Measurements from ENCODE around the gene TRMT10A. TPM values are rescaled to one million over a fixed set of nuclear protein-coding genes. Genes with fewer than 3 reads are reported as not detected.
A peak's percentile ranks its signal among the peaks of the same experiment; 100 is the strongest.

Gene TRMT10A
- total RNA-seq, 2 donors from 2014 or later = 6.9 to 8.8 TPM

DNA sequence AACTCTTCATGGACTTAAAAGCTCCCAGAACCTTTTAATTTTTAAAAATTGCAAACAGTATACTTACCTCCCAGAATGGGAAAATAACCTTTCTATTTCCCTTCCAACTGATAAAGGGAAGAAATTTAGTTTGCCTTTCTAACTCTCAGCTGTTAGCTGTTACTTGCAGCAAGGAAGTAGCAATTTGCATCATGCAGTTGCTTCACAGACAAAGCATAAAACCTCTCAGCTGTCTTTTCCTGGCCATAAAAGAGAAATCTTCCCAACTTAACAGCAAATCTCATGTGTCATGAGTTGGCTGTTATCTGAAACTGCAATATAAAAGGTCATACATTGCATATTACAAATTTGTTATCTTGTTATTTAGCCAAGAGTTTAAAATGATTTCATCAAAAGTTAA is 34.6 kb downstream of the TRMT10A start:
- H3K27ac Mint-ChIP-seq = no peak overlapping the region
- H3K27me3 Mint-ChIP-seq = peaks cover 25 to 60% of the 10 kb centered on the region in 2 donors

GRCh38 chr4:99518601-99519295 is 45.1 kb downstream of the TRMT10A start:
- Mint-ChIP-seq H3K9me3 (peaks cover 2% of the 10 kb centered on the region), H3K36me3 (no peaks in the 10 kb centered on the region), H3K4me1 (ENCODE audit: low read depth in 2 of 2) (no peaks in the 10 kb centered on the region), H3K27ac (no peak overlapping the region), H3K27me3 (peaks cover 8 to 23% of the 10 kb centered on the region in 2 donors), H3K4me3 (no peak overlapping the region)
- no peak for ATAC-seq
- no peak for DNase-seq (ENCODE audit: low spot score)

More for the DNA sequence above, 34.6 kb downstream of the TRMT10A start:
- H3K36me3 Mint-ChIP-seq = no peaks in the 10 kb centered on the region
- no peak for ATAC-seq
- DNase-seq (ENCODE audit: low spot score) = no peak
- H3K9me3 Mint-ChIP-seq = no peaks in the 10 kb centered on the region
- H3K4me3 Mint-ChIP-seq = no peak overlapping the region
- no peaks in the 10 kb centered on the region for H3K4me1 Mint-ChIP-seq (ENCODE audit: low read depth in 2 of 2)

DNA sequence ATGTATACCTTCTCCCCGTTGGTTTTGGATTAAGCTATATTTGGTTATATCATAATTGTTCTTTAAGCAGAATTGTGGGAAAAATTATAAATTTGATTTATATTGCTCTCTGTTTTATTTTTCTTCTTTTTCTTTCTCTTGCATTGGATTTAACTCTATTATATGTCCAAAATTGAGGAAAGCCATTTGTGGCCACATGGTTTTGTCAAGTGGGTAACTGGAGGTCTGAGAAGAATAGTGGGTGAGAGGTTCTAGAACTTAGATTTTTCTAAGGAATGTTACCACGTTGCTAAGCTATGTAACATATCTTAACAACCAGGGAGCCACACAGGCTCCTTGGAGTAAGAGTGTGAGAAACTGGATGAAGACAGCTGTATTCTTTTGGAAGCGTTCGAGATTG is 53.1 kb downstream of the TRMT10A start, which contains the start of gene C4orf17:
Gene C4orf17, plus strand, starts transcription at position 301 of the 400 bp plus-strand sequence. CDS start 2,061 bp downstream, outside the sequence.
- H3K36me3 Mint-ChIP-seq = no peaks in the 10 kb centered on the region
- ATAC-seq (no peak), DNase-seq (ENCODE audit: low spot score) (no peak)
- peaks cover 19 to 42% of the 10 kb centered on the region in 2 donors for H3K27me3 Mint-ChIP-seq
- H3K9me3 Mint-ChIP-seq = peaks cover 2% of the 10 kb centered on the region
- no peak within 1 kb of the TSS for H3K4me3 Mint-ChIP-seq
- H3K27ac Mint-ChIP-seq = no peak within 1 kb of the TSS
- peaks cover 0 to 16% of the 10 kb centered on the region in 2 donors for H3K4me1 Mint-ChIP-seq (ENCODE audit: low read depth in 2 of 2)

GRCh38 chr4:99507762-99508161 is 56.1 kb downstream of the TRMT10A start:
- Mint-ChIP-seq H3K4me3 (no peak overlapping the region), H3K36me3 (no peaks in the 10 kb centered on the region)

DNA sequence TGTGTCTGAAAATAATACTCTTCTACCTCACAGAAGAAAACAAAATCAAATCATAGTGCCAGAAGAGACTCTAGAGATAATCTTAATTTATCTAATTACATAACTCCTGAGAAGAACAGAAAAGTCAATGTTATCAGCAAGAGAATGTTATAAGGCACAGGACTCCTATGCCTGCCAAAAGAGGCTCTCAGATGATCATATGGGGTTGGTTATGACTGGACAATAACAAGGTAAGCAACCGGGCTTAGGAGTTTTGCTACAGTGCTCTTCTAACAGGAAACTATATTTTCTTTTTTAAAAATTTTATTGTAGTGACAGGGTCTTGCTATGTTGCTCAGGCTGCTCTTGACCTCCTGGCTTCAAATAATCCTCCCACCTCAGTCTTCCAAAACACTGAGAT is 56.5 kb downstream of the TRMT10A start:
- no peak for DNase-seq (ENCODE audit: low spot score)
- Mint-ChIP-seq H3K4me3 (no peak overlapping the region), H3K27ac (peak overlapping the region in 1 of 2 donors; percentile 25), H3K27me3 (peaks cover 13 to 35% of the 10 kb centered on the region in 2 donors), H3K4me1 (ENCODE audit: low read depth in 2 of 2) (peaks cover 0 to 16% of the 10 kb centered on the region in 2 donors), H3K9me3 (no peaks in the 10 kb centered on the region), H3K36me3 (no peaks in the 10 kb centered on the region)
- no peak for ATAC-seq

More at GRCh38 chr4:99507762-99508161, 56.1 kb downstream of the TRMT10A start:
- ATAC-seq (peak in 1 of 2 donors; percentile 72), DNase-seq (ENCODE audit: low spot score) (no peak)
- Mint-ChIP-seq H3K4me1 (ENCODE audit: low read depth in 2 of 2) (peaks cover 0 to 16% of the 10 kb centered on the region in 2 donors), H3K27me3 (peaks cover 13 to 36% of the 10 kb centered on the region in 2 donors), H3K27ac (peak overlapping the region in 1 of 2 donors; percentile 25), H3K9me3 (no peaks in the 10 kb centered on the region)

GRCh38 chr4:99506781-99507180 is 57.1 kb downstream of the TRMT10A start:
- peaks cover 13 to 30% of the 10 kb centered on the region in 2 donors for H3K27me3 Mint-ChIP-seq
- ATAC-seq (no peak), DNase-seq (ENCODE audit: low spot score) (no peak)
- H3K36me3 Mint-ChIP-seq = no peaks in the 10 kb centered on the region
- H3K4me1 Mint-ChIP-seq (ENCODE audit: low read depth in 2 of 2) = peaks cover 0 to 16% of the 10 kb centered on the region in 2 donors
- H3K4me3 Mint-ChIP-seq = no peak overlapping the region
- peak overlapping the region in 1 of 2 donors; percentile 25 for H3K27ac Mint-ChIP-seq
- H3K9me3 Mint-ChIP-seq = no peaks in the 10 kb centered on the region

DNA sequence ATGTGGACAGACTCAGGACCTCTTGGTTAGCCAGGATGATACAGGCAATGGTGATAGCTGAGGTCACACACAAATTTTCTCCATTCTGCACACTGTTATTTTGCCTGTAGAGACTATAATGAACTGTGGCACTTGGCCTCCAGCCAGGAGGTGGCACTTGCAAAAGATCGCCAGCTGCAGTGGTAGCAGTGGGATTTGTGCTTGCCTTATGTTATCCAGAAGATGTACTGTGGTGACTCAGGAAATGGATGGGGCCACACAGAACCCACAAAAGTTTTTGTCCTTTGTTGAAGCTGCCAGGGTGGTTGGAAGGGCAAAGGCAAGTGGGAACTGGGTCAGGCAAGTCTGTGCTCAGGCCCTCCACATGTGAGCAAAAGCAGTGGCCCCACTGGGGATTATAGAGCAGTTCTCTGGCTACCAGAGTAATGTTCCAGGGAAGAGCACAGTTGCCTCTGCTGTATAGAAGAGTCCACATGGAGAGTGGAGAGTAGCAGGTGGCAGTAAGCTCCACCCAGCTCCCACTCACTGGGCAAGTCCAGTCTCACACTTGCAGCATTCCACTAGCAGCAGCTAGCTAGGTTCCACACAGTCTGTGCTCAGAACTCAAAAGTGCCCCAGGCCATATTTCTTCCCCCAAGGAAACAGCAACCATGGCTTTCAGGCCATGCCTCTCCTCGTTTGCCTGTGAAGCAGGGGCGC is 58.9 kb downstream of the TRMT10A start:
- H3K27me3 Mint-ChIP-seq = peaks cover 6 to 27% of the 10 kb centered on the region in 2 donors
- H3K36me3 Mint-ChIP-seq = no peaks in the 10 kb centered on the region
- H3K4me3 Mint-ChIP-seq = no peak overlapping the region
- H3K9me3 Mint-ChIP-seq = no peaks in the 10 kb centered on the region
- H3K4me1 Mint-ChIP-seq (ENCODE audit: low read depth in 2 of 2) = peaks cover 0 to 16% of the 10 kb centered on the region in 2 donors
- DNase-seq (ENCODE audit: low spot score) (no peak), ATAC-seq (peak in 1 of 2 donors; percentile 59)
- H3K27ac Mint-ChIP-seq = no peak overlapping the region

Other genes with a start within 250 kb of the TRMT10A start
- gene ADH1B, start 242.6 kb downstream of the TRMT10A start, total RNA-seq = not detected
- gene ADH1C, start 211.3 kb downstream of the TRMT10A start, total RNA-seq = not detected
- gene ADH7, start 128.7 kb downstream of the TRMT10A start, total RNA-seq = not detected
- not detected for gene C4orf17, start 53.0 kb downstream of the TRMT10A start, total RNA-seq
- gene MTTP, start 10.8 kb upstream of the TRMT10A start, total RNA-seq = under 1 TPM in 1 of 2 donors, not detected in 1; 0.64 TPM
- not detected for gene C4orf54, start 93.8 kb upstream of the TRMT10A start, total RNA-seq